OCI-LY1 (cell line): Measurements from ENCODE around the gene LINC00237.

Experiments used
- CTCF ChIP-seq: fragments of 200-600 bp; sonication (generic), shearing (Covaris generic); IDR thresholded peaks from 2 replicates; pipeline ENCODE4 v1.5.1; 2017; ENCODE audit warnings: mild to moderate bottlenecking, antibody characterized with exemption, low read length, moderate library complexity, mixed read lengths
- EZH2 ChIP-seq: fragments of 200-600 bp; sonication (generic), shearing (Covaris generic); IDR thresholded peaks from 2 replicates; pipeline ENCODE4 v1.8.0; 2017; ENCODE audit warnings: borderline replicate concordance, mixed run types, mild to moderate bottlenecking, antibody characterized with exemption, low read length, moderate library complexity, mixed read lengths

GRCh38 chr20:21136015-21136732 is 30.0 kb upstream of the LINC00237 start:
- TF ChIP-seq CTCF = no peak
- no peak for TF ChIP-seq EZH2
